Smooth muscle cell (in vitro differentiated cells): Measurements from ENCODE around the gene MPPED2. TPM values are rescaled to one million over a fixed set of nuclear protein-coding genes. Genes with fewer than 3 reads are reported as not detected.

Experiments
- DNase-seq: peaks from one replicate; lab custom pipeline; 2025; ENCODE audit not compliant: unreplicated experiment; lab: John Stamatoyannopoulos, UW
- H2AFZ ChIP-seq: fragments of 200-600 bp; sonication (generic); 2 replicates; pipeline ENCODE4 v1.6.0; 2016; ENCODE audit warnings: antibody characterized with exemption, low read depth, mild to moderate bottlenecking
- H3F3A ChIP-seq: fragments of 200-600 bp; sonication (generic); 2 replicates; pipeline ENCODE4 v1.6.0; 2017; ENCODE audit warnings: antibody characterized with exemption, low read depth
- H3K27ac ChIP-seq: fragments of 200-600 bp; sonication (generic); 2 replicates; pipeline ENCODE4 v1.5.1; 2016; ENCODE audit warnings: low read depth, mild to moderate bottlenecking
- H3K27me3 ChIP-seq: fragments of 200-600 bp; sonication (generic); 2 replicates; pipeline ENCODE4 v1.6.1; 2016; ENCODE audit warnings: low read depth, mild to moderate bottlenecking
- H3K36me3 ChIP-seq: fragments of 200-600 bp; sonication (generic); 2 replicates; pipeline ENCODE4 v1.5.1; 2016; ENCODE audit warnings: low read depth
- H3K4me1 ChIP-seq: fragments of 200-600 bp; sonication (generic); 2 replicates; pipeline ENCODE4 v1.5.1; 2016; ENCODE audit warnings: low read depth
- H3K4me2 ChIP-seq: fragments of 200-600 bp; sonication (generic); 2 replicates; pipeline ENCODE4 v1.6.0; 2016; ENCODE audit warnings: mild to moderate bottlenecking
- H3K4me3 ChIP-seq: fragments of 200-600 bp; sonication (generic); 2 replicates; pipeline ENCODE4 v1.5.1; 2016; ENCODE audit warnings: mild to moderate bottlenecking
- H3K79me2 ChIP-seq: fragments of 200-600 bp; sonication (generic); 2 replicates; pipeline ENCODE4 v1.6.0; 2016; ENCODE audit warnings: low read depth, mild to moderate bottlenecking
- H3K9ac ChIP-seq: fragments of 200-600 bp; sonication (generic); 2 replicates; pipeline ENCODE4 v1.6.0; 2016; ENCODE audit warnings: low read depth
- H3K9me3 ChIP-seq: fragments of 200-600 bp; sonication (generic); replicated peaks from 2 replicates; pipeline ENCODE4 v1.5.1; 2016; ENCODE audit warnings: low read depth
- H4K20me1 ChIP-seq: fragments of 200-600 bp; sonication (generic); 2 replicates; pipeline ENCODE4 v1.6.0; 2016; ENCODE audit warnings: low read depth
- CTCF ChIP-seq: fragments of 200-600 bp; sonication (generic); IDR thresholded peaks from 2 replicates; pipeline ENCODE4 v1.5.1; 2017; ENCODE audit warnings: borderline replicate concordance, mild to moderate bottlenecking, antibody characterized with exemption; ENCODE audit not compliant: insufficient read depth, poor library complexity, severe bottlenecking
- WGBS: methylation state at CpG from one replicate; pipeline ENCODE4 v1.1.7; 2016; ENCODE audit warnings: low lambda C conversion rate; 5-methylcytosine and 5-hydroxymethylcytosine counted together
- polyA plus RNA-seq: library from polyadenylated mRNA; unstranded; fragments of >200 nt; fragmentation: Nextera tagmentation; extraction: Ambion mirVana; gene quantifications from 2 replicates; pipeline ENCODE4 v1.2.1, GENCODE V29; 2016
- total RNA-seq: library from RNA; depleted of rRNA; stranded (reverse); fragments of >200 nt; gene quantifications from 2 replicates; pipeline ENCODE4 v1.2.3, GENCODE V29; 2014

MPPED2 gene
- total and polyA plus RNA-seq, 2 experiments from 2014 or later = 0.82 to 1.4 TPM

GRCh38 chr11:30522536-30523243 is 63.5 kb downstream of the MPPED2 start:
- H3K9me3 ChIP-seq = no peaks in the 10 kb centered on the region
- no peaks in the 10 kb centered on the region for H3K79me2 ChIP-seq
- TF ChIP-seq CTCF = no peak
- no peaks in the 10 kb centered on the region for H3K36me3 ChIP-seq
- no peak for DNase-seq
- H3K27ac ChIP-seq = no peak overlapping the region
- H3K27me3 ChIP-seq = no peaks in the 10 kb centered on the region
- H3F3A ChIP-seq = no peaks in the 10 kb centered on the region
- no peak overlapping the region for H3K9ac ChIP-seq
- no peak overlapping the region for H3K4me2 ChIP-seq
- 87% methylated on average over 9 of the region's 9 CpGs for WGBS
- H2AFZ ChIP-seq = no peak overlapping the region
- no peaks in the 10 kb centered on the region for H3K4me1 ChIP-seq
- H3K4me3 ChIP-seq = no peak overlapping the region
- no peaks in the 10 kb centered on the region for H4K20me1 ChIP-seq

GRCh38 chr11:30521297-30522071 is 64.7 kb downstream of the MPPED2 start:
- 81% methylated on average over 8 of the region's 8 CpGs for WGBS
- H3K4me1 ChIP-seq = no peaks in the 10 kb centered on the region
- no peaks in the 10 kb centered on the region for H3K27me3 ChIP-seq
- no peak overlapping the region for H2AFZ ChIP-seq
- H3K9ac ChIP-seq = no peak overlapping the region
- H3K79me2 ChIP-seq = no peaks in the 10 kb centered on the region
- no peak overlapping the region for H3K4me2 ChIP-seq
- no peaks in the 10 kb centered on the region for H3K9me3 ChIP-seq
- H4K20me1 ChIP-seq = no peaks in the 10 kb centered on the region
- no peaks in the 10 kb centered on the region for H3K36me3 ChIP-seq
- no peak for DNase-seq
- no peak overlapping the region for H3K27ac ChIP-seq
- no peak for TF ChIP-seq CTCF
- H3F3A ChIP-seq = no peaks in the 10 kb centered on the region
- H3K4me3 ChIP-seq = no peak overlapping the region

- WGBS = 86% methylated on average over 1 of the region's 1 CpG
- Histone ChIP-seq H3F3A (no peaks in the 10 kb centered on the region), H3K4me1 (no peaks in the 10 kb centered on the region)
Observed at GRCh38 chr11:30513087-30513486, 73.1 kb downstream of the MPPED2 start.

More at GRCh38 chr11:30513087-30513486, 73.1 kb downstream of the MPPED2 start:
- H3K27ac ChIP-seq = no peak overlapping the region
- no peak overlapping the region for H3K4me3 ChIP-seq
- H4K20me1 ChIP-seq = no peaks in the 10 kb centered on the region
- no peak overlapping the region for H3K9ac ChIP-seq
- H3K9me3 ChIP-seq = no peaks in the 10 kb centered on the region
- no peaks in the 10 kb centered on the region for H3K27me3 ChIP-seq
- TF ChIP-seq CTCF = no peak
- no peaks in the 10 kb centered on the region for H3K36me3 ChIP-seq
- no peak overlapping the region for H2AFZ ChIP-seq
- H3K4me2 ChIP-seq = no peak overlapping the region
- no peak for DNase-seq
- H3K79me2 ChIP-seq = no peaks in the 10 kb centered on the region
